Heart left ventricle (tissue), 13 donors: ENCODE results near the gene CBL.

Experiments used
- POLR2A ChIP-seq, 2 donors: fragments of 450-650 bp; IDR thresholded peaks; one replicate each; pipeline ENCODE4 v1.6.1; 2017; ENCODE audit warnings: antibody characterized with exemption in 2 of 2, mild to moderate bottlenecking in 2 of 2, moderate library complexity in 2 of 2
- TF ChIP-seq, protein P1 (sequence below), 12 donors: fragments of 200-600 bp; sonication (generic) in 4 of 12; IDR thresholded peaks; one replicate each; pipeline versions ENCODE4 v1.5.0 to v1.8.0; 2018 to 2022; ENCODE audit warnings: antibody characterized with exemption in 12 of 12, mild to moderate bottlenecking in 5 of 12
- donor health status: ischemic (EF 13 %, LVEDD 7.1; RV severe dilation, severe dysfunction).
- donor health status: DM: no; HTN: yes; CAD: no.
- donor health status: DM: no; HTN: no; CAD: no.
- donor health status: ischemic (EF 25% LVEDD 6.9; RV normal size, moderate dysfunction).
- donor health status: ischemic (EF 25% LVEDD 5.7; RV mildly dilated, moderate dysfunction).
- donor health status: ischemic (EF 35%, LVEDD 5.7; RV mildly dilated, moderate dysfunction).
- donor health status: nonischemic (EF 11% LVEDD 7.7; RV severe dilation, severe dysfunction).
- donor health status: DM: yes; HTN: yes; CAD: no.
- donor health status: PGD.
- donor health status: ischemic (EF 29% LVEDD 5.4; RV normal size, mild dysfunction).
- donor health status: nonischemic (EF 23%, LVEDD 6.1; RV moderate dilation, normal function).

GRCh38 chr11:119198925-119199324, 7.2 kb upstream of the CBL start:
- TF ChIP-seq, protein P1, sequence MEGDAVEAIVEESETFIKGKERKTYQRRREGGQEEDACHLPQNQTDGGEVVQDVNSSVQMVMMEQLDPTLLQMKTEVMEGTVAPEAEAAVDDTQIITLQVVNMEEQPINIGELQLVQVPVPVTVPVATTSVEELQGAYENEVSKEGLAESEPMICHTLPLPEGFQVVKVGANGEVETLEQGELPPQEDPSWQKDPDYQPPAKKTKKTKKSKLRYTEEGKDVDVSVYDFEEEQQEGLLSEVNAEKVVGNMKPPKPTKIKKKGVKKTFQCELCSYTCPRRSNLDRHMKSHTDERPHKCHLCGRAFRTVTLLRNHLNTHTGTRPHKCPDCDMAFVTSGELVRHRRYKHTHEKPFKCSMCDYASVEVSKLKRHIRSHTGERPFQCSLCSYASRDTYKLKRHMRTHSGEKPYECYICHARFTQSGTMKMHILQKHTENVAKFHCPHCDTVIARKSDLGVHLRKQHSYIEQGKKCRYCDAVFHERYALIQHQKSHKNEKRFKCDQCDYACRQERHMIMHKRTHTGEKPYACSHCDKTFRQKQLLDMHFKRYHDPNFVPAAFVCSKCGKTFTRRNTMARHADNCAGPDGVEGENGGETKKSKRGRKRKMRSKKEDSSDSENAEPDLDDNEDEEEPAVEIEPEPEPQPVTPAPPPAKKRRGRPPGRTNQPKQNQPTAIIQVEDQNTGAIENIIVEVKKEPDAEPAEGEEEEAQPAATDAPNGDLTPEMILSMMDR (IDR thresholded peaks at IDR 0.05), result no peak
- no peak for TF ChIP-seq POLR2A (IDR thresholded peaks at IDR 0.05)
